IPS DF 4.7 (cell line): ENCODE measurements around the gene NHS.

Source experiments
- DNase-seq: peaks from one replicate; pipeline ENCODE4 v3.0.0-alpha.2; 2013; ENCODE audit warnings: low spot score; ENCODE audit errors: extremely low read depth

Gene NHS

DNA sequence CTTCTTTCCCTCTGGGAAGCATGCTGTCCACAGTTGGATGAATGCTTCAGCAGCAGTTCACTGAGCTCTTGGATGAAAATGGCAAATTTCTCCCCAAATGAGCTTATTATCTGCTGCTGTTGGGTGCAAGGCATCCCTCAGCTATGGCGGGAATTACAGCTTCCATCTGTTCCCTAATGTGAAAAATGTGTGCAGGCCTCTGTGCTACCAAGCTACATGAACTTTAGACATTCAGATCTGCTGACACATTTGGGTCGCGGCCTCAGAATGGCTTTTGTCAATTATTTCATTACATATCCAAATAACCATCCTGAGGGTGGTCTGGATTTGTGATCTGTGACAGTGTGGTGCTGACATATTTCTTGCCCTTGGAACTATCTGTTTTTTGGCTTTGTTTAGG is 242.8 kb downstream of the NHS start:
- no peak for DNase-seq

DNA sequence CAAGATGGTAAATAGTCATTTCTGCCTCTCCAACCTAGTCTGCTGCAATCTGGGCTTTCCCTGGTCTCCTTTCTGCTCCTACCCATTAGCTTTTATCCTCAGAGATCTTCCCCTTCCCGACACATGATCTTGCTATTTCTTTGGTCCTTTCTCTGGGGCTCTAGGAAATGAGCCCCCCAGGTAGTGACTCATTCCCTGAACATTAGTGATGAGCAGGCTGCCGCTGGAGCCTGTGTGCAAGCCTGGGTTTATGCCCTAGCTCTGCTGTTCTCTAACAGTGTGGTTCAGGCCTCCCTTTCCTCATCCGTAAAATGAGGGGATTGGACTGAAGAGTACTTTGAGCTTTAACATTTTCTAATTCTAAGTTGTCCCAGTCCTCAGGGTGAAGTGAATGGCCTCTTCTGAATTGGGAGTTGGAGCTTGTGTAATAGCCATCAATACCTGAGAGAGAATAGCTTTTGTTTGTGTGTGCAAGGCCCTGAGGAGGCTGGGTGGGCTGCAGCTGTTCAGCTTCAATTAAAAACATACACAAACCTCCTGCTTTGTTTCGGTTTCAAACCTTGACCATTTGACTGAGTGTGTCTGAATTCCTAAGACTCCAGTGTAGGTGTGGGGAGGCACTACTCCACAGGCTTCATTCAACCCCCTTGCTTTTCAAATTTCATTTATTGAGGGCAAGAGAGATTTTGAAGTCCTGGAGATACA is 246.7 kb downstream of the NHS start:
- no peak for DNase-seq

DNA sequence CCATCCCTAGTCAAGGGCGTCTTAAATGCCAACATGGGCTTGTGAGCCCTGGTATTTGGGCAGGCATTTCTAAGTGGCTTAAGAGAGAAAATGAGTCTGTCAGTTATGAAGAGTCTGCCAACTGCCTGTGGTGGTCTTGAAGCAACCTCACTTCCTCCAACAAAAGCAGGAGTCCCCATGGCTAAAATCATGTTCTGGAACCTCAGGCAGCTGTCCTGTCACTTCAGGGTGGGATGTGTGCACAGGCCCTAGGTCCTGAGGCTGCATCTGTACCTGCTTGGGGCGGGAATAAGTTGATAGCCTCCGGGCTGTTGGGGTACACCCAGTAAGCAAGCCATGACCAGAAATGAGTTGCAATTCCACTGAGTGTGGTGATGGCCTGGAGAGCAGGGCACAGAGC is 247.3 kb downstream of the NHS start:
- DNase-seq = no peak

DNA sequence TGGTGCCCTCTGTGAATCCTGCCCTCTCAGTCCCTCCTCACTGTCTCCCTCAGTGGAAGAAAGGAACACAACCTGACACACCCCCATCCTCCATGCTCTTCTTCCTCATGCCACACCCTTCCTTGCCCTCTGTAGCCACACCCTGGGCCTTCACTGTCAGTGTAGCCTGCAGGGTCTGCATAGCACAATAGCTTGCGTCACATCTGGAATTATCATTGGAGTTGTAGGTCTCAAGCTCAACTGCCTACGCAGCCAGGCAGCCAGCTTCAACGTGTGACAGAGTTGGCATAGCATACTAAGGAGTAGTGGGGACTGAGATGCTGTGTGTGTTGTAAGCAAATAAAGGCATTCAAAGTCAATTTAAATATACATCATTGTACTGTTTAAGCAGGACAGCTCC is 248.8 kb downstream of the NHS start:
- DNase-seq = no peak

DNA sequence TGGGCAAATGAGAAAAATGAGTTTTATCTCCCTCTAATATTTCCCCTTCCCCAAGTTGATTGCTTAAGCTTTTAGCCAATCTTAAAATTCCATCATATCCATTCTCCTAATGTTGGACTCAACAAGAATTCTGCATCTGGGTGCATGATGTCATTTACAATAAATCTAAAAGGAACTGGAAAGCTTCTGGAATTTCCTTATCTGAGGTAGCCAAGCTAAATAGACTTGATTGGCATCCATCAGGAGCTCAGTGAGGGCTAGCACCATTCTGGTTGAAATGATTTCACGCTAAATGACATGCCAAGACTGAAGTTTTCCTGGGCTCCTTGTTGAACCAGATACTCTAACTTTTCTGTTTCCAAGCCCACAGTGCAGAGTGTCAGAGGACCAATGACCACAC is 252.0 kb downstream of the NHS start:
- no peak for DNase-seq

DNA sequence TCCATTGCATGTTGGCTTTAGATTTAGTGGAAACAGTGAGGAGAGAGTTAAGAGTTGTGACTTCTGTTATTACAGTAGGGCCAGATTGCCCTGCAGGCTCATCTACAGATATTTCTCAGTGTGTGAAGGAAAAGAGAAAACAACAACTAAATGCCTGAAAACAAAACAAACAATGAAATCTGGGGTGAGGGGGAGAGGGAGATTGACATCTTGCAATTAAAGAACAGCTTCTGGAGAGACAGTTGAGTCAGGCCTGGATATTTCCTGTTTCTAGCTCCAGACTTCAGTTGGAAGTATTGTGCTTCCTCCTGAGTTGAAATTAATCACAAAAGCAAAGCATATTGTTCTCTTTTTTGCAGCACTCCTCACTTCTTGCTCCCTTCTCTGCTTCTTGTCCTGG is 254.0 kb downstream of the NHS start:
- DNase-seq = no peak

DNA sequence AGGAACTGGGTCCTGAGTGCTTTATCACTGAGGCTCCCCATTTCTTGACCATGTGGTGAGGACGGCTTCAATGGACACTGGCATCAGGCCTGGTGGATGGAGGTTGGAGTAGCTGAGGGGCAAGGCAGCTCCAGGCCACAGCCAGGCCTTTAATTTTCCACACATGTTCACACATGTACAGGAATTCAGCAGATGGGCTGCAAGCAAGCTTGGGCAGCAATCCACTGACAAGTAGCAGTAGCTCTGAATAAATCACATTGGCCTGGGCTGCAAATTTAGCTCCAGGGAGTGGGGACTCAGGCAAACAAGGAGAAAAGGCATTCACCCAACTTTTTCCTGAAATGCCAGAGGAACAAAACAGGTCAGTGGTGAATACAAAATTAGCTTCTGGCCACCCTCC is 254.5 kb downstream of the NHS start:
- no peak for DNase-seq

DNA sequence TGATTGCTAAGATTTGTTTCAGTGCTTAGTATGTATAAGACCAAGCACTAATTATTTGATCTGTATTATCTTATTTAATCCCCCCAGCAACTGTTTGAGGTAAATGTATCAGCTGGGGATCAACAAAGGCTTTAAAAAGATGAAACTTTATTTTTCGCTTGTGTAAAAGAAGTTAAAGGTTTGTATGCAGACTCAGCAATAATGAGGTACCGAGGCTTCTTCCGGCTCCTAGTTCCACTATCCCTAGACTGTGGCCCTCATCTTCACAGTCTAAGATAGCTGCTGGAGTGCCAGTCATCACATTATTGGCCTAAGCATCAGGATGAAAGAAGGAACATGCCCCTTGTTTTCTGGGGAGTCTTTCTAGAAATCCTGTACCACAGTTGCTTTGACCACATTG is 256.6 kb downstream of the NHS start:
- DNase-seq = no peak

DNA sequence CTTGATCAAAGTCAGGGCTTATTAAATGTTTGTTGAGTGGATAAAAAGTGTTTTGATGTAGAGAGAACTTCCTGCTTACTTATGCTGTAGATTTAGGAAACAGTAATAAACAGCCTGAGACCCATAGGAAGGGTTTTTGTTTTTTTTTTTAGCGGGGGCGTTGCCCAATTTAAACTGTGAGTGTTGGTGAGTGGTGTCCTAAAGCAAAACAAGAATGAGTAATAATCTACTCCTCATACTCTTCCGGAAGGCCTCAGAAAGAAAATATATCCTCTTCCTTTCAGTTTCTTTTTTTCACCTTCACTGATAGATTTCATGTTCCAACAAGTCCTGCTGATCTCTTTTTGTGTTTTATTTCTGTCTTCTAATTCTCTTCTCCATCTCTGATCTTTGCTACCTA is 257.9 kb downstream of the NHS start:
- no peak for DNase-seq

DNA sequence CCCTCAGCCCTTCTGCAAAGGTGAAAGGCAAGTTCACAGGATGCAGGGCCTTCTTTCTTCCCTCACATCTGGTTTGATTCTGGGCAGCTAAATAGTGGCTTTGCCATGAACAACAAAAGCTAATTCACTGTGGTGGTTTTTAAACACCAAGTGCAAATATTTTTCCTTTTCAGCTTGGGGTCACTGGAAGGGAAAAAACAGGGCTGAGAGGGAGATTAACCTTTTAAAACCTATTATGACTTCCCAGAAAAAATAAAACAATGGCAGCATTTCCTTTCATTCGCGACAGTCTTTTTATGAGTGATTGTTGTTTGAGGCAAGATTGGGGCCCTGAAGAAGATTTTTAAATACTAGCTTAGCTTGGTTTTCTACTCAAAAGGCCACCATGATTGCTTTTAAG is 258.5 kb downstream of the NHS start:
- DNase-seq = no peak

DNA sequence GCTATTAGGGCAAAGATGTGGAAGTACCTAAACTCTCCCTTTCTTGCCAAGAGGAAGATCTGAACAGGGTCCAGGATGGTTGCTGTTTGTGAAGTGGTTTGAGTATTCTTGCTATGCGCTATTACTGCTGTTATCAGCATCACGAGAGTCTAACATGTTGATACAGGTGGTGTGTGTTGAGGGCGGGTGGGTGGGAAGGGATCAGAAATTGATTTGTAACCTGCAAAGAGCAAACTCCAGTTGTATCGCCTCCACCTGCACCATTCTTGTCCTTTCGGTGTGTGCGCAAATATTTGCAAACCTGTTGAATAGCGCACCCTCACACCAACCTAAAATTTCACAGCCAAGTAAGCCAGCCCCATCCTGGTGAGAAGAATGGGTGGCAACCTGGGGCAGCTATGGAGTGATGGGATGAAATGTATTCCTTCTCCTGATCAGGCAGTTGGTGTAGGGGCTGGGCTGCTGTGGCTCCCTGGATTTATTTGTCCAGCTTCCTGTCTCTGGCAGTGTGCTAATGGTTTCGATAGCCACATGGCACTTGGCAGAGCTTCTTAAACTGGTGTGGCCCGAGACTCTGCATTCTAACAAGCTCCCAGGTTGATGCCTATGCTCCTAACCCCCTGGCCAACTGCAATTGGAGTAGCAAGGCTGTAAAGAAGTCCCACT is 259.7 kb downstream of the NHS start:
- no peak for DNase-seq

DNA sequence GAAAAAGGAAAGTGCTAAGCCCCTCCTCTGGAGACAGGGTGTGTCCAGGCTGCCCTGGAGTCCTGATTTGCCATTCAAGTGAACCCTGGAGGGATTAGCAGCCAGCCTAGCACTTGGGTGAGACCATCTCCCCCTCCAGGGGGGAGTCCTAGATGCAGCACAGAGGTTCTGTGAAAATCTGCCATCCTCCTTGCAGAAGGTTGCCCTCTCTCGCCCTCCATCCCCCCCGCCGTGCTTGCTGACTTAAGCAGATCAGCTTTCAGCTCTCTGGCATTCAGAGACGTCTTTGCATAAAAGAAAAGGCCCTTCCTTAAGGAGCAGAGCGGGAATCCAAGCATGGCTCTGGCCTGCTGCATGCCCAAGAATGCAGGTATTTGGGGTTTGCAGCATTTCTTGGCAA is 260.2 kb downstream of the NHS start:
- peak; percentile 53 for DNase-seq

DNA sequence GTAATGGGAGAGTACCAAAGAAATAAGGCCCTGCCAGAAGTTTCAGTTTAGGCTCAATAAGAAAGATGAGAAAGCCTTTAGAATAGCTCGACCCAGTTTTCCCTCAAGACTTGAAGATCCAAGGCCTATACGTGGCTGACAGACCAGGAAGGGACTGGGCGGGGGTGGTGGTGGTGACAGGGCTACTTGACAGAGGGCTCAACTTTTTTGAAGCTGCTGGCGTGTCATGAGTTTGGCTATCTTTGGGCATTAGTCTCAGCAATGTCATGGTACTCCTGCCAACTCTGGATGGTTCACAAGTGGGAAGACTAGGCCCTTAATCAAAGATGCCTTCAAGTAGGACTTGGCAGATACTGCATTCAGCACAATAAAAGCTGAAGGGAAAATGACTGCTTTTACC is 262.2 kb downstream of the NHS start:
- no peak for DNase-seq

DNA sequence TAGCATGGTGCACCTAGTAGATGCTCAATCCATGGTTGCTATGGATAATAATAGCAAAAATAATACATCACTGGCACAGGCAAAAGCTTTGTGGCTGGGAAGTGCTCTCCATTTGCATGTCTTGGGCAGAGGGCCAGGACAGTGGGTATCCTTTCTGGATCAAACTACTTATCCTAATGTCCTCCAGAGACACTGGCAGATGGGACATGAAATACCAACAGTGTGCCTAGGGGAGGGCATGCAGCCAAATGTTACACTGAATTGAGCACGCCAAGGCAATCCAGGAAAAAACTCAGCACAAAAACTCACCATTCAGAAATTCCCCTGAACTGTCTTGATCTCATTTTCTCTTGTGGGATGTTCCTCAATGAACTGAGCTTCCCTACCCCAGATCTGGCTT is 263.7 kb downstream of the NHS start:
- DNase-seq = no peak

DNA sequence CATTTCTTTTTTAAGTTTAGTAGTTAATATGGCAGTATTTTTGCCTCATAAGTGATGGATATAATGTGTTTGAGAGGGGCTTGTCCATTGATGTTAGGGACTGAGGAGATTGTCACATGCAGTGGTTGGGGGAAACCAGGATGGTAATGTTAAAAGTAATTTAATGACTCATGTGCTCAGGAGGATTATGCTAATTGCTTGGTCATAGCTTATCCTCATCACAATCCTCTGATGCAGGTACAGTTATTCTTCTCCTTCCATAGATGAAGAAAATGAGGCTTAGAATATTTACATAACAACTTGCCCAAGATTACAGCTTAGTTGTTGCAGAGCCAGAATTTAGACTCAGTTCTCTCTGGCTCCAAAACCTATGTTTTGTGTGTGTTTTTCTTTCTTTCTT is 267.9 kb downstream of the NHS start:
- DNase-seq = no peak

DNA sequence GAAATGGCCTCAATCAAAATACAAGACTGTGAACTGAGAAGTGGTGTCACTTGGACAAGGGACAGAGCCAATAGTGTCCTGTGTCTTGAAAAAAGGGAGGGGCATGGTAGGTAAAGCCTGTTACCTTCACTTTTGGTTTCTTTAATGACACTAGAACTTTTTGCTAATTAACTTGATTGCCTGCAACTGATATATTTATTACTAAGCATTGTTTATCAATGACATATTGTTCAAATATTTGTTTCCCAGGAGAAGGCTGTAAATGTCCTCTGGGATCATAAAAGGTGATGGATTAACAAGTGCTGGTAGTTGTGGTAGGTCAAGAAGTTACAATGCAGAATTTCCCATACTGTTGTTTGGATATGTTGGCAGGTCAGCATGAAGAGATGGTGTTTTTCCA is 268.5 kb downstream of the NHS start:
- DNase-seq = no peak

DNA sequence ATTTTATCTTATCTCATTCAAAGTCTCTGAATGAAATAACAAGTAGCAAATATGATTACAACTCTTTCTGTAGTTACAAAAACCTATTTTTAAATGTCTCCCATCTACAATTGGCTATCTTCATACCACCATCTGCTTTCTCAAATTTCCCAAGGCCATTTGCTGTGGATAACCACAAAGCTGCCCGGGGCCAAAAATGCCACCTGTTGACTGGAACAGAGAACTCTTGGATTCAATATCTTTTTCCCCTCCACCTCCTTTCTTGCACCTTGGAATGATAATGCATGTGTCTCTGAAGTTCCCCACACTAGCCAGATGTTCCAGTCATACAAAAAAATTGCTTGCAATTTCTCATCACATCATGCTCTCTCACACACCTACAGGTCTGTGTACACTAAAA is 269.0 kb downstream of the NHS start:
- DNase-seq = no peak

DNA sequence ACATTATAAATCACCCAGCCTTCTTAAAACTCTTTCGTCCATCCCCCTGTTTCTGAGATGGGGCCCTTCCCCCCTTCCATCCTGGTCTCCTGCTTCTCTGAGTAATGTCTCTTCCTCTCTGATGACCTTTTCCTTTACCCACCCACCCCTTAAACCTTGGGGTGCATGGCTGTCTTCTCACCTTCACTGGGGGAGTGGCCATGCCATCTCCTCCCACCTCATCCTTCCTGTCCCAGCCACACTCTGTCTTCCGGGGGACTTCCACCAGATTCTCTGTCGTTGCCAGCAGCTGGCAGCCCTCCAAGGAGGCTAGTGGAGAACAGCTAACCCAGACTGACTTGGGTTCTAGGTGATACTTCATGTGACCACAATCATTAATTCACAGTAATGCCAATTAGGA is 279.1 kb downstream of the NHS start:
- DNase-seq = no peak

DNA sequence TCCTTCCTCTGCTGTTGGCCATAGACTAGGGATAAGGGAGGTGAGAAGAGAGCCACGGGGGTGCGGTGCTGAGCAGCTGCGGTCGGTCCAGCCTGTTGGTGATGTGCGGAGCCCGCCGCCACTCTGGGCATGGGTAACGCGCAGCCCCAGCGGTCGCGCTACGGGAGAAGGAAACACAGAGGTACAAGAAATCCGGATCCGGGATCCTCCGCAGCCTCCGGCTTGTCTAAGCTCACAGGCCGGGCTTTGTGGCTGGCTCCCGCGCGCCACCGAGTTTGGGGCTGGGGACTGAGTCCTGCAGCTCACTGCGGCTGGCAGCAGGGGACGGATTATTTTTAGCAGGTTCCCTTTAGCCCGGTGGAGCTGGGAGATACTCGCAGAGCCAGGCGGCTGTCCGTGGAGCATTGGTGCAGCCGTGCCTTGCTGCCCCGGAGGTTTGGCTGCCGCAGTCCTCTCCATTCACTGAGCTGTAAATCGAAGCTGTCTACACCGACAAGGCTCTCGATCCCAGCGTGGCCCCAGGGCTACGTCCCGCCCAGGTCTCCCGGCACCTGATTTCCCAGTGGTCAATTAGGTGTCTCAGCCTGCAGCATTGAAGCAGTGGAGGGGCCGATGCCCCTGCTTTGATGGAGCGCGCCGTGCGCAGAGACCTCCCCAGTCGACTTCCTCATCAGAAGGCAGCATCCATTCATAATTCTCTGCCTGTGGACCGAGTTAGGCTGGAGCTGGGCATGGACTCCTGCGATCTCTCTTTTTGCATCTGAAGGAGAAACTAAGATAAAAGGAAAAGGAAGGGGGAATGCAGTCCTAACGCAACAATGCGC is 280.4 kb downstream of the NHS start:
- no peak for DNase-seq

DNA sequence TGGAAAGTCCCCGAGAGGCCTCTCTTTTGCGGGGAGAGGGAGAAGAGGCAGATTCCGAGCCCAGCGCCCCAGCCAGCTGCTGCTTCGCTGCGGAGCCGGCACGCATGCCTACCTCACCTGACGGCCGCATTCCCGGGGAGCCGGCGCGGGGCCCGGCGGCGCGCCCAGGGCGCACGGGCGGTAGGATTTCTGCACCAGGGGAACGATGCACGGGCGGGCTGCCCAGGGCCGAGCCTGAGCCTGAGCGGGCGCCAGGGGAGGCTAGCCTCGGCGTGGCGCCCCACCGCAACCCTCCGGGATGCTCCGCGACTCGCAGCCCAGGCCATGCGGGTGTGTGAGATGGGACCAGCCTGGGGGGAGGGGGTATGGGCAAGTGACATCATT is 281.0 kb downstream of the NHS start:
- DNase-seq = no peak

DNA sequence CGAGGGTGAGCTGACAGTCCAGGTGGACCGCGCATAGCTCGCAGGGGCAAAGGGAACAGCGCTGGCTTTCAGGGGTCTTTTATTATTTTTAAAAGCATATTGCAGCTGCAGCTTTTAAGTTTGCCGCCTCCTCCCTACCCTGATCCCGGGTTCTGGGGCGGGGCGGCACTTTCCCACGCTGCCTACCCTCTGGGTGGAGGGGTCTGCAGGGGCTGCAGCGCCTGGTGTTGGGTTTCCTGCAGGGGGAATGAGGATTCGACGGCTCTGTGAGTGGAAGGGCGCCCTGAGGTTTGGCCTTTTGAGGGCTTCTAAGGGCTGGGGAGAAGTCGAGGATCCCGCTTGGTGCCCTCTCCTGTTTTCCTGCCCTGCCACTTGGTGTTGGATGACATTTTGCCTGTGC is 281.6 kb downstream of the NHS start:
- no peak for DNase-seq

DNA sequence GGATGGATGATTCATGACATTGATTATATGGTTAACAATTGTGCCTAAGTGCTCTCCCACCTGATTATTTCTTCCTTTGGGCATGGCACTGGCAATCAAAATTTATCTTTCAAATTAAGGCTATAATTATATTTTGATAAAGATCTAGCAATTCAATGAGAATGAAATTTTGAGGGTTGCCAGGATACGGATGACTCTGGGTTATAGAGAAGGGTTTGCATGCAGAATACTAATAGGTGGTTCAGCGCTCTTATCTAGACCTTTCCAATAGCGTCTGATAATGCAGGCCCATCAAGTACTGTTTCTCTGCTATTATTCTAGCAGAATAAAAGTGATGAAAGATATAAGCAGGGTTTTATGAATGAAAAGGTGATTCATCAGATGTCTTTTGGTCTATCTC is 287.4 kb downstream of the NHS start:
- no peak for DNase-seq

DNA sequence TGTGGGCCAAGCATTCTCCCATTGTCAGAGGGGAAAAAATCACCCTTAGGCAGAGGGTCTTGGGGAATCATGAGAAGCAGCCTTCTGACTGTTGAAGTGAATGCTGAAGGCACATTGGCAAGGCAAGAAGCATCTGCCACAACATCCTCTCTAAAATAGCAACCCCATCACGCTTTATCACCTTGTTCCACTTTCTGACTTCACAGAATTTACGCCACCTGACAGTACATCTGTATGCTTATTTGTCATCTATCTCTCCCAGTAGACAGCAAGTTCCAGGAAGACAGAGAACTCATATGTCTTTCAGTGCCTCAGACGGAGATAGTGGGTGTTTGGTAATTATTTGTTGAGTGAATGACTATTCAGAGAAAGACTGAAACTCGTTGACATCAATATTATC is 293.9 kb downstream of the NHS start:
- DNase-seq = no peak
